Measurements from ENCODE around the gene MYT1. TPM values are rescaled to one million over a fixed set of nuclear protein-coding genes. Genes with fewer than 3 reads are reported as not detected.

MYT1 gene
- total RNA-seq, 3 donors from 2014 or later (not counting 1 experiment from before 2014, with no cell fraction given), result not detected

DNA sequence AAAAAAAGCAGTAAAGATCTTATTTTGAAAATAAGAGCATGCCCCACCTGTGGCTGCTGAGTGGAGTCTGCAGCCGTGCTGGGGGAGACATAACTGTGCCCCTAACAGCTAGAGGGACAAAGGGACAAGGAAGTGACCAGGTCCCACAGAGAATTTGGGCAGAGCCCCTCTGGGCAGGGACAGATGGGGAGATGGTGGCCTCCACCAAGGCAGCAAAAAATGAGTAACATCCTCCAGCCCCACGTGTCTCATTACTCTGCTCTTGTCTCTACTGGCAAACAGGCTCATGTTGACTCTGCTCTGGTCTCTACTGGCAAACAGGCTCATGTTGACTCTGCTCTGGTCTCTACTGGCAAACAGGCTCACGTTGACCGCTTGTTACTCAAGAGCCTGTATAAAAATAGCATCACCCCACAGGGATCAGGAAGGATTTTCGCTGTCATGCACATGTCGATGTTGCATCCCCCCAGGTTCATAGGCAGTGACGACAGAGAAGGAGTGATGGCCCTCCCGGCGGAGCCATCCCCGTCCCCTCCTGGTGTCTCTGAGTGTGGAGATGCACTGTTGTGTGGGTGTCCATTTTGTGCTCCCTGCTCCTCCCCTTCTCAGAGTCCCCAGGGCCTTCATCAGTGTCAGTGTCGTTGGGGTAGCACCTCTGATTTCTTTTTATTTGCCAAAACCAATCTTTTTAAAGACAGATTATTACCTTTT is 74.0 kb downstream of the MYT1 start:
- no peak for ATAC-seq
- intact Hi-C loops (cut with micrococcal nuclease), result no loop called here
- peaks cover 0 to 6% of the 10 kb centered on the region in 2 donors for H3K4me1 Mint-ChIP-seq
- H3K4me3 Mint-ChIP-seq, result no peak overlapping the region
- peaks cover 3 to 6% of the 10 kb centered on the region in 2 donors for H3K27me3 Mint-ChIP-seq (ENCODE audit: low read depth in 2 of 2)
- no peak overlapping the region for H3K27ac Mint-ChIP-seq
- no peaks in the 10 kb centered on the region for H3K27me3 ChIP-seq (ENCODE audit: control insufficient read depth, insufficient read depth, low read length)
- H3K36me3 ChIP-seq (ENCODE audit: control insufficient read depth, insufficient read depth, low read length), result no peaks in the 10 kb centered on the region
- H3K36me3 Mint-ChIP-seq, result no peaks in the 10 kb centered on the region
- 87% methylated on average over 11 of the region's 11 CpGs for WGBS (ENCODE audit: insufficient coverage)
- DNase-seq, result no peak
- TF ChIP-seq, protein P1, sequence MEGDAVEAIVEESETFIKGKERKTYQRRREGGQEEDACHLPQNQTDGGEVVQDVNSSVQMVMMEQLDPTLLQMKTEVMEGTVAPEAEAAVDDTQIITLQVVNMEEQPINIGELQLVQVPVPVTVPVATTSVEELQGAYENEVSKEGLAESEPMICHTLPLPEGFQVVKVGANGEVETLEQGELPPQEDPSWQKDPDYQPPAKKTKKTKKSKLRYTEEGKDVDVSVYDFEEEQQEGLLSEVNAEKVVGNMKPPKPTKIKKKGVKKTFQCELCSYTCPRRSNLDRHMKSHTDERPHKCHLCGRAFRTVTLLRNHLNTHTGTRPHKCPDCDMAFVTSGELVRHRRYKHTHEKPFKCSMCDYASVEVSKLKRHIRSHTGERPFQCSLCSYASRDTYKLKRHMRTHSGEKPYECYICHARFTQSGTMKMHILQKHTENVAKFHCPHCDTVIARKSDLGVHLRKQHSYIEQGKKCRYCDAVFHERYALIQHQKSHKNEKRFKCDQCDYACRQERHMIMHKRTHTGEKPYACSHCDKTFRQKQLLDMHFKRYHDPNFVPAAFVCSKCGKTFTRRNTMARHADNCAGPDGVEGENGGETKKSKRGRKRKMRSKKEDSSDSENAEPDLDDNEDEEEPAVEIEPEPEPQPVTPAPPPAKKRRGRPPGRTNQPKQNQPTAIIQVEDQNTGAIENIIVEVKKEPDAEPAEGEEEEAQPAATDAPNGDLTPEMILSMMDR (IDR thresholded peaks at IDR 0.05), result no peak
- H3K4me1 ChIP-seq (ENCODE audit: control insufficient read depth, insufficient read depth, low read length), result no peaks in the 10 kb centered on the region
- no peaks in the 10 kb centered on the region for H3K9me3 ChIP-seq (ENCODE audit: control insufficient read depth, insufficient read depth, low read length)
- no peak overlapping the region for H3K4me3 ChIP-seq (ENCODE audit: low read length)
- H3K27ac ChIP-seq (ENCODE audit: low read length), result no peak overlapping the region
- no peaks in the 10 kb centered on the region for H3K9me3 Mint-ChIP-seq

DNA sequence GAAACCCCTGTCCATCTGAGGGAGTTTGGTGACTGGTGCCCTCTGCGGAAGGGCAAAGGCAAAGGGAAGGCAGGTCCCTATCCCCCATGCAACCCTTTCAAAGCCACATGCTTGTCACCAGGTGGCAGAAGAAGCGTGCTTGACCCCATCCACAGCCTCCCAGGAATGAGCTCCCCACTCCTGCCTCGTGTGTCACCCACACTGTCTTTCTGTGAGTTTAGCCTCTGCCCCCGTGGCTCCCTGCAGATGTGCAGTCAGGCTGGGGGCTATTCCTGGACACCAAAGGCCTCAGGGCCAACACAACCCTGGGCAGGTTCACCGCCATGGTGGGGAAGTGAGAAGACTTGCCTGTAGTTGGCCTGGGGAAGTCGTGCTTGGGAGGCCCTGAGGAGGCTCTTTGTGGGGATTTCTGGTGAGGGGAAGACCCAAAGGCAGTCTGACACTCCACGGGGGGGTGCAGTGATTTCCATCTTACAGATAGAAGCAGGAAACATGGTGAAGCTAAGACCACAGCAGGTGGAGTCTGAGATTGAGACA is 74.7 kb downstream of the MYT1 start:
- intact Hi-C loops (cut with micrococcal nuclease), result no loop called here
- Histone ChIP-seq H3K27me3 (ENCODE audit: control insufficient read depth, insufficient read depth, low read length) (no peaks in the 10 kb centered on the region), H3K9me3 (ENCODE audit: control insufficient read depth, insufficient read depth, low read length) (no peaks in the 10 kb centered on the region), H3K4me1 (ENCODE audit: control insufficient read depth, insufficient read depth, low read length) (no peaks in the 10 kb centered on the region), H3K4me3 (ENCODE audit: low read length) (no peak overlapping the region), H3K27ac (ENCODE audit: low read length) (no peak overlapping the region), H3K36me3 (ENCODE audit: control insufficient read depth, insufficient read depth, low read length) (no peaks in the 10 kb centered on the region)
- TF ChIP-seq, protein P1 (IDR thresholded peaks at IDR 0.05), result no peak
- ATAC-seq (no peak), DNase-seq (no peak)
- H3K4me1 Mint-ChIP-seq, result no peaks in the 10 kb centered on the region
- H3K27me3 Mint-ChIP-seq (ENCODE audit: low read depth in 2 of 2), result peaks cover 3 to 6% of the 10 kb centered on the region in 2 donors
- no peak overlapping the region for H3K4me3 Mint-ChIP-seq
- H3K27ac Mint-ChIP-seq, result no peak overlapping the region
- 69% methylated on average over 7 of the region's 7 CpGs for WGBS (ENCODE audit: insufficient coverage)
- H3K36me3 Mint-ChIP-seq, result no peaks in the 10 kb centered on the region
- no peaks in the 10 kb centered on the region for H3K9me3 Mint-ChIP-seq

DNA sequence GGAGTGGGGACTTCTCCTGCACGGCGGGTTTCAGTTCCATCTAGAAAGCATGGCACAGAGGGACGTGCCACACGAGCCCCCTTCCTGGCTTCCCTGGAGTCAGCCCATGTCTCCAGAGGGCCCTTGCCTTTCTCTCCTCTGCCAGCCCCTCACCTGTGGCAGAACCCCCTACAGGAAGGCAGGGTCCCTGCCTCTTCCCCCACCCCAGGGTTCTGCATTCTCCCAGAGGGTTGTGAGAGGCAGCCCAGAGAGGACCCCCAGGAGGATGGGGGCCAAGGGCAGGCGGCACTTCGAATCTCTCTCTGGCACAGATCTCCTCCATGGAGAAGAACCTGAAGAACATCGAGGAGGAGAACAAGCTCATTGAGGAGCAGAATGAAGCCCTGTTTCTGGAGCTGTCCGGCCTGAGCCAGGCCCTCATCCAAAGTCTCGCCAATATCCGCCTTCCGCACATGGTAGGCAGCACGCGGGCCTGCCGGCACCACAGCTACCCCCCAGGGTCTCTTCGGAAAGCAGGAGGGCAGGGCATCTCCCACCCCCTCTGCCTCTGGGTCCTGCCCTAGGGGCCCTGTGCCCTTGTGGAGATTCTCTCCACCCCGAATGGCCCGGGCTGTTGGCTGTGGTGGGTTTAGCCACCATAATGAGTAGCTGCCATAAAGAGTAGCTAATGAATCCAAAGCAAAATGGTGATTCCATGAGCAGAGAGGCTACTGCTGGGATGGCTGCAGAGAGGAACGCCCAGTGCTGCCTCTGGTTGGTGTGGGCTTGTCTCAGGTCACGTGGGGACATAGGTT is 75.4 kb downstream of the MYT1 start:
- 90% methylated on average over 19 of the region's 19 CpGs for WGBS (ENCODE audit: insufficient coverage)
- H3K36me3 ChIP-seq (ENCODE audit: control insufficient read depth, insufficient read depth, low read length), result no peaks in the 10 kb centered on the region
- no peaks in the 10 kb centered on the region for H3K4me1 Mint-ChIP-seq
- no peak overlapping the region for H3K4me3 Mint-ChIP-seq
- no peaks in the 10 kb centered on the region for H3K4me1 ChIP-seq (ENCODE audit: control insufficient read depth, insufficient read depth, low read length)
- no peaks in the 10 kb centered on the region for H3K27me3 ChIP-seq (ENCODE audit: control insufficient read depth, insufficient read depth, low read length)
- TF ChIP-seq, protein P1 (IDR thresholded peaks at IDR 0.05), result no peak
- H3K4me3 ChIP-seq (ENCODE audit: low read length), result no peak overlapping the region
- DNase-seq (no peak), ATAC-seq (no peak)
- peaks cover 6 to 10% of the 10 kb centered on the region in 2 donors for H3K27me3 Mint-ChIP-seq (ENCODE audit: low read depth in 2 of 2)
- H3K9me3 Mint-ChIP-seq, result no peaks in the 10 kb centered on the region
- no peaks in the 10 kb centered on the region for H3K36me3 Mint-ChIP-seq
- no peak overlapping the region for H3K27ac Mint-ChIP-seq
- intact Hi-C loops (cut with micrococcal nuclease), result no loop called here
- no peak overlapping the region for H3K27ac ChIP-seq (ENCODE audit: low read length)
- H3K9me3 ChIP-seq (ENCODE audit: control insufficient read depth, insufficient read depth, low read length), result no peaks in the 10 kb centered on the region
